Keratinocyte (primary cell): ENCODE results near the gene LRRC28. TPM values are rescaled to one million over a fixed set of nuclear protein-coding genes. Genes with fewer than 3 reads are reported as not detected.

Source experiments
- DNase-seq: peaks from one replicate; pipeline ENCODE4 v3.0.0-alpha.2; 2011; ENCODE audit warnings: low read depth, missing footprints, low spot score
- FAIRE-seq: peaks from 2 replicates; lab custom pipeline; 2011; peaks lifted over from hg19 to GRCh38; lab: Jason Lieb, UNC
- H2AFZ ChIP-seq: 2 replicates; pipeline ENCODE4 v1.6.0; 2012; ENCODE audit warnings: low read length, control low read depth, inconsistent platforms; ENCODE audit not compliant: control insufficient read depth
- H3K27ac ChIP-seq: 2 replicates; pipeline ENCODE4 v1.5.1; 2011; ENCODE audit warnings: low read length; ENCODE audit not compliant: control insufficient read depth, insufficient read depth
- H3K27me3 ChIP-seq: 3 replicates; pipeline ENCODE4 v1.6.0; 2011; ENCODE audit warnings: low read length; ENCODE audit not compliant: control insufficient read depth, insufficient read depth; ENCODE audit errors: extremely low read depth
- H3K36me3 ChIP-seq, 2 experiments: 2 replicates in 1 of 2; 3 replicates in 1 of 2; pipeline ENCODE4 v1.5.1; 2011; ENCODE audit warnings: low read length in 2 of 2, mild to moderate bottlenecking in 1 of 2; ENCODE audit not compliant: control insufficient read depth in 2 of 2, insufficient read depth in 2 of 2; ENCODE audit errors: extremely low read depth in 1 of 2
- H3K4me1 ChIP-seq: 3 replicates; pipeline ENCODE4 v1.5.1; 2011; ENCODE audit warnings: low read length; ENCODE audit not compliant: control insufficient read depth, insufficient read depth; ENCODE audit errors: extremely low read depth
- H3K4me2 ChIP-seq: 3 replicates; pipeline ENCODE4 v1.6.0; 2011; ENCODE audit warnings: low read depth, low read length; ENCODE audit not compliant: control insufficient read depth, insufficient read depth; ENCODE audit errors: extremely low read depth
- H3K4me3 ChIP-seq, 3 experiments: fragments of 200-600 bp in 1 of 3; sonication (generic) in 1 of 3; 2 replicates in 2 of 3; 3 replicates in 1 of 3; pipeline ENCODE4 v1.5.1; 2011 to 2016; ENCODE audit warnings: low read length in 3 of 3, mild to moderate bottlenecking in 3 of 3, control low read depth in 2 of 3, inconsistent platforms in 1 of 3, low read depth in 1 of 3, mixed read lengths in 1 of 3, mixed run types in 1 of 3, moderate library complexity in 1 of 3; ENCODE audit not compliant: control insufficient read depth in 2 of 3, insufficient read depth in 2 of 3; ENCODE audit errors: extremely low read depth in 1 of 3
- H3K79me2 ChIP-seq: 2 replicates; pipeline ENCODE4 v1.6.0; 2012; ENCODE audit warnings: low read length; ENCODE audit not compliant: control insufficient read depth, insufficient read depth
- H3K9ac ChIP-seq: 3 replicates; pipeline ENCODE4 v1.6.0; 2011; ENCODE audit warnings: low read length; ENCODE audit not compliant: control insufficient read depth, insufficient read depth; ENCODE audit errors: extremely low read depth
- H3K9me1 ChIP-seq: 3 replicates; pipeline ENCODE4 v1.6.0; 2011; ENCODE audit warnings: low read length; ENCODE audit not compliant: control insufficient read depth, insufficient read depth; ENCODE audit errors: extremely low read depth
- H3K9me3 ChIP-seq: 2 replicates; pipeline ENCODE4 v1.5.1; 2012; ENCODE audit warnings: low read depth, low read length; ENCODE audit not compliant: control insufficient read depth
- H4K20me1 ChIP-seq: 3 replicates; pipeline ENCODE4 v1.6.0; 2011; ENCODE audit warnings: low read length; ENCODE audit not compliant: control insufficient read depth, insufficient read depth; ENCODE audit errors: extremely low read depth
- EZH2 ChIP-seq: IDR thresholded peaks from one replicate; pipeline ENCODE4 v1.6.1; 2012; ENCODE audit warnings: inconsistent platforms, mild to moderate bottlenecking, low read length, moderate library complexity
- dilution Hi-C: fragments of 300-500 bp; cut with MboI; formaldehyde crosslinking; loops from one replicate; pipeline ENCODE4 v1.7.0; 2020; ENCODE audit warnings: low sequenced_read_pairs; ENCODE audit not compliant: extremely low pct_ligation_motif_present
- polyA plus RNA-seq, 5 experiments: library from polyadenylated mRNA; depleted of rRNA in 3 of 5; stranded (reverse) in 3 of 5; stranded (forward) in 1 of 5; unstranded in 1 of 5; fragments of >200 nt; gene quantifications; 1 replicate in 1 of 5; 2 replicates in 3 of 5; 3 replicates in 1 of 5; pipeline versions ENCODE4 v1.2.1 to v1.2.3, GENCODE V29; 2011 to 2012; ENCODE audit warnings: missing spikeins in 2 of 5, low read depth in 1 of 5, low replicate concordance in 1 of 5
- TF ChIP-seq, protein P1 (sequence below), 3 experiments: IDR thresholded peaks in 1 of 3; conservative IDR thresholded peaks in 1 of 3; optimal IDR thresholded peaks in 1 of 3; 2 replicates in 2 of 3; 3 replicates in 1 of 3; pipeline versions ENCODE3 to v1.5.1; 2011; ENCODE audit warnings: low read length in 3 of 3, mild to moderate bottlenecking in 3 of 3, moderate library complexity in 2 of 3, control low read depth in 1 of 3, inconsistent platforms in 1 of 3; ENCODE audit not compliant: insufficient read depth in 2 of 3; ENCODE audit errors: extremely low read depth in 1 of 3

LRRC28 gene
- polyA plus RNA-seq, 1 donor (not counting 4 experiments of a cell fraction or from before 2014, with no cell fraction given) = 25.1 TPM

DNA sequence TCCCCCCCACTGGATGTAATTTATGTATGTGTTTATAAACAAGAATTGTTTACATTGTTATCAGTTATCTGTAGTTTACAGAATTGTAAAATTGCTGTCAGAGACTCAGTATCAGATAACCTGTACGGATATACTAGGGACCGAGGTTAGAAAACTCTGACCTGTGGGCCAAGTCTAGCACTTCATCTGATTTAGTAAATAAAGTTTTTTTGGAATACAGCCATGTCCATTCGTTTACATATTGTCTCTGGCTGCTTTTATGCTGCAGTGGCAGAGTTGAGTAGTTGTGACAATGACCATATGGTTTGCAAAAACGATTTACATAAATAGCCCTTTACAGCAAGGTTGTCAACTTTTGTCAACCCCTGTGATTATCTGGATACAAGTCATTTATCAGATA lies 52.6 kb downstream of the LRRC28 start:
- H3K79me2 ChIP-seq = no peaks in the 10 kb centered on the region
- no peaks in the 10 kb centered on the region for H3K9me1 ChIP-seq
- H2AFZ ChIP-seq = no peak overlapping the region
- H3K27me3 ChIP-seq = no peaks in the 10 kb centered on the region
- no peaks in the 10 kb centered on the region for H3K36me3 ChIP-seq
- no peak overlapping the region for H3K27ac ChIP-seq
- H4K20me1 ChIP-seq = no peaks in the 10 kb centered on the region
- peaks cover 15% of the 10 kb centered on the region for H3K4me1 ChIP-seq
- no peaks in the 10 kb centered on the region for H3K9me3 ChIP-seq
- dilution Hi-C loops = no loop called here
- H3K4me2 ChIP-seq = no peak overlapping the region
- H3K9ac ChIP-seq = no peak overlapping the region
- DNase-seq (no peak), FAIRE-seq (no peak)
- H3K4me3 ChIP-seq = no peak overlapping the region
- TF ChIP-seq, protein P1, sequence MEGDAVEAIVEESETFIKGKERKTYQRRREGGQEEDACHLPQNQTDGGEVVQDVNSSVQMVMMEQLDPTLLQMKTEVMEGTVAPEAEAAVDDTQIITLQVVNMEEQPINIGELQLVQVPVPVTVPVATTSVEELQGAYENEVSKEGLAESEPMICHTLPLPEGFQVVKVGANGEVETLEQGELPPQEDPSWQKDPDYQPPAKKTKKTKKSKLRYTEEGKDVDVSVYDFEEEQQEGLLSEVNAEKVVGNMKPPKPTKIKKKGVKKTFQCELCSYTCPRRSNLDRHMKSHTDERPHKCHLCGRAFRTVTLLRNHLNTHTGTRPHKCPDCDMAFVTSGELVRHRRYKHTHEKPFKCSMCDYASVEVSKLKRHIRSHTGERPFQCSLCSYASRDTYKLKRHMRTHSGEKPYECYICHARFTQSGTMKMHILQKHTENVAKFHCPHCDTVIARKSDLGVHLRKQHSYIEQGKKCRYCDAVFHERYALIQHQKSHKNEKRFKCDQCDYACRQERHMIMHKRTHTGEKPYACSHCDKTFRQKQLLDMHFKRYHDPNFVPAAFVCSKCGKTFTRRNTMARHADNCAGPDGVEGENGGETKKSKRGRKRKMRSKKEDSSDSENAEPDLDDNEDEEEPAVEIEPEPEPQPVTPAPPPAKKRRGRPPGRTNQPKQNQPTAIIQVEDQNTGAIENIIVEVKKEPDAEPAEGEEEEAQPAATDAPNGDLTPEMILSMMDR (optimal IDR thresholded peaks at IDR 0.05 in 1 of 3, IDR thresholded peaks at IDR 0.05 in 1 of 3, conservative IDR thresholded peaks at IDR 0.05 in 1 of 3; ENCODE audit: extremely low read depth in 1 of 3, insufficient read depth in 2 of 3, low read length in 3 of 3) = no peak
- no peak for TF ChIP-seq EZH2

DNA sequence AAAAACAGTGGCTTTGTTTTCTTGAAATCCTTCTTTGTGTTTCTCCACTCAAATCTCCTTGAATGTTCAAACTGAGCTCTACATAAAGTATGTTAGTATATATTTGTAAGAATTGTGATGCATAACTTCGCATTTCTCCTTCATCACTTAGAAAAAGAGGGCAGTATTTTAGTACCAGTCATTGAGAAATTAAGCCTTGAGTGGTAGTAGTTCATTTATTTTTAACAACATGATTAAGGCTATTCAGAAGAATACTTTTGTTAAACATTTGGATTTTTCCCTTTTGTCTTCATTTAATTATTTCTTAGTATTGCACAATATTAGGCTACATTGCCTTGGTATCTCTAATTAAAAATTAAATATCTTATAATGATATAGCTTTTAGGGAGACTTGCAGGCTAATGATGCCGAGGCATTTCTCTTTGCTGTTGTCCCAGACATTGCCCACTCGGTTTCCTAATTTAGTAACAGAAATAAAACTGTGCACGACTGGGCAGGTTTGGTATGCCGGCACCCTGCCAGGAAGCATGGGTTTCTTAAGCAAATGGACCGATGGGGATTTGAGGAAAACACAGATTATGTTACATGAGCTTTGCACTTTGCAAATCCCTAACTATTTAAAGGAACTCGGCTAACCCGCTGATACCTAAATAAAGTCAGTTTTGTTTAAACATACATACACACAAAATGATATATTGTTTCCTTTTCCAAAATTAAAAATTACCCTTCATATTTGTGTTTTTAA lies 54.7 kb downstream of the LRRC28 start:
- dilution Hi-C loops = no loop called here
- TF ChIP-seq, protein P1 (optimal IDR thresholded peaks at IDR 0.05 in 1 of 3, IDR thresholded peaks at IDR 0.05 in 1 of 3, conservative IDR thresholded peaks at IDR 0.05 in 1 of 3; ENCODE audit: extremely low read depth in 1 of 3, insufficient read depth in 2 of 3, low read length in 3 of 3) = no peak
- no peak for TF ChIP-seq EZH2
- no peaks in the 10 kb centered on the region for H3K27me3 ChIP-seq
- peak overlapping the region; percentile 83 for H3K4me2 ChIP-seq
- H3K4me3 ChIP-seq = peak overlapping the region in 2 of 3 experiments; percentile 11 to 29
- no peaks in the 10 kb centered on the region for H3K9me1 ChIP-seq
- no peaks in the 10 kb centered on the region for H3K9me3 ChIP-seq
- peak overlapping the region; percentile 55 for H2AFZ ChIP-seq
- peak overlapping the region; percentile 19 for H3K9ac ChIP-seq
- DNase-seq = no peak
- H3K4me1 ChIP-seq = peaks cover 15% of the 10 kb centered on the region
- H3K27ac ChIP-seq = no peak overlapping the region
- no peaks in the 10 kb centered on the region for H3K36me3 ChIP-seq
- FAIRE-seq = peak; percentile 85
- H4K20me1 ChIP-seq = no peaks in the 10 kb centered on the region
- no peaks in the 10 kb centered on the region for H3K79me2 ChIP-seq
